Right lobe of liver (tissue), 6 donors: ENCODE data around the gene EPHA8. TPM values are rescaled to one million over a fixed set of nuclear protein-coding genes. Genes with fewer than 3 reads are reported as not detected.

Experiments used
- ATAC-seq, 4 donors: fragments of 200-7000 bp; cut with Tn5 transposase; one replicate each; pipeline ENCODE4 v1.9.1; 2020; ENCODE audit warnings: mild to moderate bottlenecking in 4 of 4, moderate library complexity in 4 of 4
- DNase-seq, 3 donors: peaks; one replicate each; pipeline ENCODE4 v3.0.0-alpha.2; 2020
- H3K27ac ChIP-seq, 3 donors: fragments of 200-600 bp; one replicate each; pipeline ENCODE4 v1.8.0; 2022
- H3K27me3 ChIP-seq, 2 donors: fragments of 200-600 bp; one replicate each; pipeline ENCODE4 v1.8.0; 2022
- H3K36me3 ChIP-seq, 4 donors: fragments of 200-600 bp; sonication (generic) in 1 of 4; one replicate each; pipeline versions ENCODE4 v1.5.1 to v1.8.0; 2017 to 2022; ENCODE audit warnings: control low read depth in 1 of 4
- H3K4me1 ChIP-seq, 4 donors: fragments of 200-600 bp; sonication (generic) in 1 of 4; one replicate each; pipeline versions ENCODE4 v1.5.1 to v1.8.0; 2017 to 2022; ENCODE audit warnings: control low read depth in 1 of 4
- H3K4me3 ChIP-seq, 3 donors: fragments of 200-600 bp; one replicate each; pipeline ENCODE4 v1.8.0; 2022
- H3K9me3 ChIP-seq, 4 donors: fragments of 200-600 bp; sonication (generic) in 1 of 4; one replicate each; pipeline versions ENCODE4 v1.5.1 to v1.8.0; 2017 to 2022; ENCODE audit warnings: control low read depth in 1 of 4
- CTCF ChIP-seq, 4 donors: fragments of 200-600 bp in 3 of 4; fragments of 450-650 bp in 1 of 4; IDR thresholded peaks; one replicate each; pipeline versions ENCODE4 v1.5.1 to v1.8.0; 2016 to 2022; ENCODE audit warnings: antibody characterized with exemption in 4 of 4, mild to moderate bottlenecking in 2 of 4
- POLR2A ChIP-seq: fragments of 450-650 bp; IDR thresholded peaks from one replicate; pipeline ENCODE4 v1.6.1; 2017; ENCODE audit warnings: antibody characterized with exemption, mild to moderate bottlenecking
- WGBS: methylation state at CpG from one replicate; pipeline ENCODE4 v1.1.6; 2018; ENCODE audit warnings: low coverage, low lambda C conversion rate; ENCODE audit not compliant: insufficient coverage; ENCODE audit errors: missing lambda C conversion rate; 5-methylcytosine and 5-hydroxymethylcytosine counted together
- intact Hi-C, 2 donors: fragments of 100-400 bp; cut with DNase I; formaldehyde crosslinking; loops; one replicate each; pipeline versions ENCODE4 v1.11.2 to v1.14.1; 2022
- total RNA-seq, 6 experiments: library from RNA; depleted of rRNA in 2 of 6; stranded (reverse); fragments of >200 nt in 2 of 6; fragmentation: NEBNext Ultra II Directional in 3 of 6; extraction: Animal tissue kit (Norgen Biotek cat#: 25700) in 3 of 6; gene quantifications; one replicate each; pipeline versions ENCODE4 v1.1.0 to v1.2.4, GENCODE V29; 2016 to 2023
- donor health status: DM: no; HTN: yes; CAD: no.
- donor health status: DM: no; HTN: no; CAD: no.
- donor health status: DM: no; HTN: no; CAD: no.
- donor health status: DM: no; HTN: yes; CAD: no.
- donor health status: DM: no; HTN: yes; CAD: no.

The EPHA8 gene
- total RNA-seq, 6 experiments from 2014 or later: not detected

- H3K4me1 ChIP-seq: no peaks in the 10 kb centered on the region
- ATAC-seq: no peak
- 19% methylated on average over 9 of the region's 11 CpGs for WGBS
- no peaks in the 10 kb centered on the region for H3K36me3 ChIP-seq
- H3K9me3 ChIP-seq: no peaks in the 10 kb centered on the region
- no peak for DNase-seq
- intact Hi-C loops: no loop called here
- no peaks in the 10 kb centered on the region for H3K27me3 ChIP-seq
- H3K27ac ChIP-seq: no peak overlapping the region
- TF ChIP-seq POLR2A (no peak), CTCF (IDR thresholded peaks at IDR 0.05) (no peak)
- no peak overlapping the region for H3K4me3 ChIP-seq
These were observed 65.6 kb downstream of the EPHA8 start for GRCh38 chr1:22628698-22629444.

DNA sequence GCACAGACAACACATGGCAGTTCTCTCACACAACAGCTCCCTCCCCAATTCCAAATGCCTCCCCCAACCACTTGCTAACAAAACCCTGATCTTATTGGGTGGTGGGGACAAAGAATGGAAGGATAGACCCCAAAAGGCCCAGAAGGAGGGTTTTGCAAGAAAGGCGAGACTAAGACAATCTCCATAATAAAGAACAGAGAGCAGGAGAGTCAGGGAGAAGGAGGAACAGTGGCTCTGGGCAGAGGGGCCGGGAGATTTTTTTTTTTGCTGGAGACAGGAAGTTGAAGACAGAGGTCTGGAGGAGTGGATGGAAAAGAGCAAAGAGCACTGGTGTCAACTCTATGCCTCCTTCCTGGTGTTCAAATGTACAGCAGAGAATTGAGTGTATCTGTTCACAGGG lies 66.6 kb downstream of the EPHA8 start:
- H3K27me3 ChIP-seq: no peaks in the 10 kb centered on the region
- H3K4me3 ChIP-seq: no peak overlapping the region
- no peak for DNase-seq
- no peak for ATAC-seq
- intact Hi-C loops: no loop called here
- H3K9me3 ChIP-seq: no peaks in the 10 kb centered on the region
- H3K36me3 ChIP-seq: no peaks in the 10 kb centered on the region
- no peak for TF ChIP-seq CTCF (IDR thresholded peaks at IDR 0.05)
- no peaks in the 10 kb centered on the region for H3K4me1 ChIP-seq
- no peak overlapping the region for H3K27ac ChIP-seq
- 14% methylated on average over 2 of the region's 2 CpGs for WGBS

- no peak for ATAC-seq
- Histone ChIP-seq H3K27ac (no peak overlapping the region), H3K36me3 (no peaks in the 10 kb centered on the region), H3K9me3 (no peaks in the 10 kb centered on the region), H3K4me1 (no peaks in the 10 kb centered on the region), H3K27me3 (no peaks in the 10 kb centered on the region), H3K4me3 (no peak overlapping the region)
- intact Hi-C loops: no loop called here
- no peak for TF ChIP-seq CTCF (IDR thresholded peaks at IDR 0.05)
- no peak for TF ChIP-seq POLR2A
- 52% methylated on average over 2 of the region's 10 CpGs for WGBS
- DNase-seq: no peak
These were observed 70.6 kb downstream of the EPHA8 start for GRCh38 chr1:22633697-22634463.

- DNase-seq (no peak), ATAC-seq (no peak)
- no peak for TF ChIP-seq CTCF (IDR thresholded peaks at IDR 0.05)
- no peak for TF ChIP-seq POLR2A
- 20% methylated on average over 1 of the region's 7 CpGs for WGBS
- no peak overlapping the region for H3K4me3 ChIP-seq
- no peaks in the 10 kb centered on the region for H3K9me3 ChIP-seq
- no peaks in the 10 kb centered on the region for H3K27me3 ChIP-seq
- no peaks in the 10 kb centered on the region for H3K4me1 ChIP-seq
- intact Hi-C loops: no loop called here
- no peaks in the 10 kb centered on the region for H3K36me3 ChIP-seq
- H3K27ac ChIP-seq: no peak overlapping the region
These were observed 72.1 kb downstream of the EPHA8 start for GRCh38 chr1:22635436-22635835.
